GM23338 (cell line): Measurements from ENCODE around the gene RNF157. TPM values are rescaled to one million over a fixed set of nuclear protein-coding genes. Genes with fewer than 3 reads are reported as not detected.

Source experiments
- ATAC-seq: fragments of 200-7000 bp; cut with Tn5 transposase; 3 replicates; pipeline ENCODE4 v1.9.1; 2020
- DNase-seq: peaks from one replicate; pipeline ENCODE4 v3.0.0-alpha.2; 2015; ENCODE audit warnings: low spot score
- H2AFZ ChIP-seq: fragments of 200-600 bp; sonication (generic); 2 replicates; pipeline ENCODE4 v1.8.0; 2016; ENCODE audit warnings: antibody characterized with exemption, mild to moderate bottlenecking, moderate library complexity
- H3F3A ChIP-seq: fragments of 200-600 bp; sonication (generic); replicated peaks from 2 replicates; pipeline ENCODE4 v1.8.0; 2017; ENCODE audit warnings: antibody characterized with exemption, mixed run types, low read depth
- H3K27ac ChIP-seq: fragments of 200-600 bp; sonication (generic); 2 replicates; pipeline ENCODE4 v1.6.1; 2016; ENCODE audit warnings: low read depth
- H3K27me3 ChIP-seq: fragments of 200-600 bp; sonication (generic); 2 replicates; pipeline ENCODE4 v1.8.0; 2016; ENCODE audit warnings: mild to moderate bottlenecking, mixed run types, moderate library complexity; ENCODE audit not compliant: insufficient read depth
- H3K36me3 ChIP-seq: fragments of 200-600 bp; sonication (generic); 2 replicates; pipeline ENCODE4 v1.8.0; 2016; ENCODE audit warnings: mild to moderate bottlenecking; ENCODE audit not compliant: insufficient read depth
- H3K4me1 ChIP-seq: fragments of 200-600 bp; sonication (generic); 2 replicates; pipeline ENCODE4 v1.8.0; 2016; ENCODE audit warnings: mild to moderate bottlenecking, moderate library complexity; ENCODE audit not compliant: insufficient read depth
- H3K4me2 ChIP-seq: fragments of 200-600 bp; sonication (generic); 2 replicates; pipeline ENCODE4 v1.7.1; 2017; ENCODE audit warnings: mixed run types
- H3K4me3 ChIP-seq: fragments of 200-600 bp; sonication (generic); 2 replicates; pipeline ENCODE4 v1.6.1; 2016; ENCODE audit warnings: mixed run types
- H3K79me2 ChIP-seq: fragments of 200-600 bp; sonication (generic); replicated peaks from 2 replicates; pipeline ENCODE4 v1.8.0; 2017; ENCODE audit warnings: mild to moderate bottlenecking; ENCODE audit not compliant: insufficient read depth
- H3K9me2 ChIP-seq: fragments of 200-600 bp; sonication (generic); 2 replicates; pipeline ENCODE4 v1.8.0; 2017; ENCODE audit not compliant: insufficient read depth
- H4K20me1 ChIP-seq: fragments of 200-600 bp; sonication (generic); replicated peaks from 2 replicates; pipeline ENCODE4 v1.8.0; 2017; ENCODE audit warnings: mild to moderate bottlenecking; ENCODE audit not compliant: insufficient read depth
- H3K27ac Mint-ChIP-seq: 2 replicates; pipeline ENCODE4 v1.8.0; 2020; ENCODE audit warnings: inconsistent platforms, mild to moderate bottlenecking, moderate library complexity, mixed read lengths
- H3K27me3 Mint-ChIP-seq: 3 replicates; pipeline ENCODE4 v1.8.0; 2022; ENCODE audit warnings: low read depth, mild to moderate bottlenecking, moderate library complexity, mixed read lengths, inconsistent platforms; ENCODE audit not compliant: insufficient read depth, poor library complexity
- H3K36me3 Mint-ChIP-seq: 3 replicates; pipeline ENCODE4 v1.8.0; 2021; ENCODE audit warnings: low read depth, mild to moderate bottlenecking, inconsistent platforms, moderate library complexity, mixed read lengths
- H3K4me1 Mint-ChIP-seq: 3 replicates; pipeline ENCODE4 v1.8.0; 2020; ENCODE audit warnings: mild to moderate bottlenecking, inconsistent platforms, mixed read lengths
- H3K4me3 Mint-ChIP-seq: 3 replicates; pipeline ENCODE4 v1.8.0; 2021; ENCODE audit warnings: moderate library complexity, mild to moderate bottlenecking, inconsistent platforms, mixed read lengths
- H3K9me3 Mint-ChIP-seq: 3 replicates; pipeline ENCODE4 v1.8.0; 2020; ENCODE audit warnings: moderate library complexity, mild to moderate bottlenecking, inconsistent platforms, mixed read lengths
- CREB1 ChIP-seq: fragments of 250-450 bp; sonication (Bioruptor Pico); IDR thresholded peaks from 2 replicates; pipeline ENCODE4 v1.5.0; 2020; ENCODE audit warnings: low read depth, mild to moderate bottlenecking, moderate library complexity
- EZH2 ChIP-seq: fragments of 200-600 bp; sonication (generic); IDR thresholded peaks from one replicate; pipeline ENCODE4 v1.8.0; 2017; ENCODE audit warnings: antibody characterized with exemption, mild to moderate bottlenecking, low read depth; ENCODE audit not compliant: unreplicated experiment
- EZH2phosphoT487 ChIP-seq: fragments of 200-600 bp; sonication (generic); IDR thresholded peaks from one replicate; pipeline ENCODE4 v1.8.1; 2018; ENCODE audit warnings: antibody characterized with exemption; ENCODE audit not compliant: unreplicated experiment
- NANOG ChIP-seq: IDR thresholded peaks from 2 replicates; pipeline ENCODE4 v1.6.1; 2016; ENCODE audit warnings: antibody characterized with exemption, borderline replicate concordance
- POLR2AphosphoS5 ChIP-seq: IDR thresholded peaks from 2 replicates; pipeline ENCODE4 v1.6.1; 2016; ENCODE audit warnings: antibody characterized with exemption, low read depth
- STAT1 ChIP-seq: IDR thresholded peaks from one replicate; pipeline ENCODE4 v1.6.1; 2016; ENCODE audit warnings: antibody characterized with exemption; ENCODE audit not compliant: unreplicated experiment
- ZNF331 ChIP-seq: fragments of 250-450 bp; sonication (Bioruptor Pico); IDR thresholded peaks from 2 replicates; pipeline ENCODE4 v1.5.0; 2020; ENCODE audit warnings: low read depth, mild to moderate bottlenecking, moderate library complexity
- polyA plus RNA-seq: library from polyadenylated mRNA; unstranded; fragments of >200 nt; fragmentation: Nextera tagmentation; extraction: Ambion mirVana; gene quantifications from 2 replicates; pipeline ENCODE4 v1.2.1, GENCODE V29; 2016
- total RNA-seq: library from RNA; depleted of rRNA; stranded (reverse); fragments of >200 nt; shearing (Covaris generic); gene quantifications from 2 replicates; pipeline ENCODE4 v1.2.3, GENCODE V29; 2014
- TF ChIP-seq, protein P1 (sequence below): fragments of 250-450 bp; sonication (Bioruptor Pico); IDR thresholded peaks from 2 replicates; pipeline ENCODE4 v1.5.0; 2020; ENCODE audit warnings: mild to moderate bottlenecking, moderate library complexity
- TF ChIP-seq, protein P2 (sequence below): IDR thresholded peaks from 2 replicates; pipeline ENCODE4 v1.6.1; 2016; ENCODE audit warnings: antibody characterized with exemption
- TF ChIP-seq, protein P3 (sequence below): IDR thresholded peaks from one replicate; pipeline ENCODE4 v1.6.1; 2018; ENCODE audit warnings: antibody characterized with exemption; ENCODE audit not compliant: unreplicated experiment
- TF ChIP-seq, protein P4 (sequence below), 2 experiments: fragments of 200-600 bp in 1 of 2; sonication (generic) in 1 of 2; conservative IDR thresholded peaks; 2 replicates each; pipeline versions ENCODE4 v1.5.1 to v1.6.1; 2016 to 2017; ENCODE audit warnings: antibody characterized with exemption in 2 of 2, low read depth in 2 of 2, mild to moderate bottlenecking in 2 of 2, moderate library complexity in 1 of 2

The RNF157 gene
- total and polyA plus RNA-seq, 2 experiments from 2014 or later, result 7.8 to 11.7 TPM

DNA sequence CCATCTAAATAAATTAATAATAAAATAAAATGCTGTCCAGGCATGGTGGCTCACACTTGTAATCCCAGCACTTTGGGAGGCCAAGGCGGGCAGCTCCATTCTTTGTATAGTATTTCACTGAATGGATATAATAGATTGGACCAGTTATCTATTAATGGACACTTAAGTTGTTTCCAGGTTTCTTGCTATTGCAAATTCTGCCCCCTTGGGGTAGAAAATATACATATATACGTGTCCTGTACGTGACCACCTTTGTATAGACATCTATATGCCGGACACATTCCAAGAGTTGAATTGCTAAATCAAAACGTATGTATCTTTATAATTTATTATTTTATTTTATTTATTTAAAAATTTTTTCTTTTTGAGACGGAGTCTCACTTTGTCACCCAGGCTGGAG, 132.8 kb downstream of the RNF157 start (continued):
- TF ChIP-seq, protein P1, sequence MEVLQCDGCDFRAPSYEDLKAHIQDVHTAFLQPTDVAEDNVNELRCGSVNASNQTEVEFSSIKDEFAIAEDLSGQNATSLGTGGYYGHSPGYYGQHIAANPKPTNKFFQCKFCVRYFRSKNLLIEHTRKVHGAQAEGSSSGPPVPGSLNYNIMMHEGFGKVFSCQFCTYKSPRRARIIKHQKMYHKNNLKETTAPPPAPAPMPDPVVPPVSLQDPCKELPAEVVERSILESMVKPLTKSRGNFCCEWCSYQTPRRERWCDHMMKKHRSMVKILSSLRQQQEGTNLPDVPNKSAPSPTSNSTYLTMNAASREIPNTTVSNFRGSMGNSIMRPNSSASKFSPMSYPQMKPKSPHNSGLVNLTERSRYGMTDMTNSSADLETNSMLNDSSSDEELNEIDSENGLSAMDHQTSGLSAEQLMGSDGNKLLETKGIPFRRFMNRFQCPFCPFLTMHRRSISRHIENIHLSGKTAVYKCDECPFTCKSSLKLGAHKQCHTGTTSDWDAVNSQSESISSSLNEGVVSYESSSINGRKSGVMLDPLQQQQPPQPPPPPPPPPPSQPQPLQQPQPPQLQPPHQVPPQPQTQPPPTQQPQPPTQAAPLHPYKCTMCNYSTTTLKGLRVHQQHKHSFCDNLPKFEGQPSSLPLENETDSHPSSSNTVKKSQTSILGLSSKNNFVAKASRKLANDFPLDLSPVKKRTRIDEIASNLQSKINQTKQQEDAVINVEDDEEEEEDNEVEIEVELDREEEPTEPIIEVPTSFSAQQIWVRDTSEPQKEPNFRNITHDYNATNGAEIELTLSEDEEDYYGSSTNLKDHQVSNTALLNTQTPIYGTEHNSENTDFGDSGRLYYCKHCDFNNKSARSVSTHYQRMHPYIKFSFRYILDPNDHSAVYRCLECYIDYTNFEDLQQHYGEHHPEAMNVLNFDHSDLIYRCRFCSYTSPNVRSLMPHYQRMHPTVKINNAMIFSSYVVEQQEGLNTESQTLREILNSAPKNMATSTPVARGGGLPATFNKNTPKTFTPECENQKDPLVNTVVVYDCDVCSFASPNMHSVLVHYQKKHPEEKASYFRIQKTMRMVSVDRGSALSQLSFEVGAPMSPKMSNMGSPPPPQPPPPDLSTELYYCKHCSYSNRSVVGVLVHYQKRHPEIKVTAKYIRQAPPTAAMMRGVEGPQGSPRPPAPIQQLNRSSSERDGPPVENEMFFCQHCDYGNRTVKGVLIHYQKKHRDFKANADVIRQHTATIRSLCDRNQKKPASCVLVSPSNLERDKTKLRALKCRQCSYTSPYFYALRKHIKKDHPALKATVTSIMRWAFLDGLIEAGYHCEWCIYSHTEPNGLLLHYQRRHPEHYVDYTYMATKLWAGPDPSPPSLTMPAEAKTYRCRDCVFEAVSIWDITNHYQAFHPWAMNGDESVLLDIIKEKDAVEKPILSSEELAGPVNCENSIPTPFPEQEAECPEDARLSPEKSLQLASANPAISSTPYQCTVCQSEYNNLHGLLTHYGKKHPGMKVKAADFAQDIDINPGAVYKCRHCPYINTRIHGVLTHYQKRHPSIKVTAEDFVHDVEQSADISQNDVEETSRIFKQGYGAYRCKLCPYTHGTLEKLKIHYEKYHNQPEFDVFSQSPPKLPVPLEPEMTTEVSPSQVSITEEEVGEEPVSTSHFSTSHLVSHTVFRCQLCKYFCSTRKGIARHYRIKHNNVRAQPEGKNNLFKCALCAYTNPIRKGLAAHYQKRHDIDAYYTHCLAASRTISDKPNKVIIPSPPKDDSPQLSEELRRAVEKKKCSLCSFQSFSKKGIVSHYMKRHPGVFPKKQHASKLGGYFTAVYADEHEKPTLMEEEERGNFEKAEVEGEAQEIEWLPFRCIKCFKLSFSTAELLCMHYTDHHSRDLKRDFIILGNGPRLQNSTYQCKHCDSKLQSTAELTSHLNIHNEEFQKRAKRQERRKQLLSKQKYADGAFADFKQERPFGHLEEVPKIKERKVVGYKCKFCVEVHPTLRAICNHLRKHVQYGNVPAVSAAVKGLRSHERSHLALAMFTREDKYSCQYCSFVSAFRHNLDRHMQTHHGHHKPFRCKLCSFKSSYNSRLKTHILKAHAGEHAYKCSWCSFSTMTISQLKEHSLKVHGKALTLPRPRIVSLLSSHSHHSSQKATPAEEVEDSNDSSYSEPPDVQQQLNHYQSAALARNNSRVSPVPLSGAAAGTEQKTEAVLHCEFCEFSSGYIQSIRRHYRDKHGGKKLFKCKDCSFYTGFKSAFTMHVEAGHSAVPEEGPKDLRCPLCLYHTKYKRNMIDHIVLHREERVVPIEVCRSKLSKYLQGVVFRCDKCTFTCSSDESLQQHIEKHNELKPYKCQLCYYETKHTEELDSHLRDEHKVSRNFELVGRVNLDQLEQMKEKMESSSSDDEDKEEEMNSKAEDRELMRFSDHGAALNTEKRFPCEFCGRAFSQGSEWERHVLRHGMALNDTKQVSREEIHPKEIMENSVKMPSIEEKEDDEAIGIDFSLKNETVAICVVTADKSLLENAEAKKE (CRISPR knock-in tag), result no peak
- no peak for TF ChIP-seq NANOG
- TF ChIP-seq EZH2, result no peak
- TF ChIP-seq EZH2phosphoT487, result no peak

DNA sequence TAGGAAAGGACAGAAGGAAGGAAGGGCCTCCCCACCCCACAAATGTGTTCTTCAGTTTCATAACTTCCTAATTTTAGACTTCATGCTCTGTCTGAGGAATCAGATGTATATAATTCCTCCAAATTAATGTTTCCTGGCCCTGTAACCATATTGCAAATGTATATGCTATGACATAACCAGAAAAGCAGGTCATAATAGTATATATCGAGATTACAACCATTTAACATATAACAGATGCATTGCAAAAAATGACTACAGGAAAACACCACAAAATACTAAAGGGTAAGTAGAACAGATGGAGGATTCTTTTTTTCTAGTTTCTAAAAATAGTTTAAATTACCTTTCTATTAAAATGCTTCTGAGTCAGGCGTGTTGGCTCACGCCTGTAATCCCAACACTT, 133.6 kb downstream of the RNF157 start:
- Mint-ChIP-seq H3K27me3 (peaks cover 10% of the 10 kb centered on the region), H3K4me1 (peaks cover 27% of the 10 kb centered on the region), H3K27ac (no peak overlapping the region), H3K4me3 (0 out of 3 replicates have a peak overlapping the region, but pooled peaks have one; percentile 36), H3K36me3 (peaks cover 9% of the 10 kb centered on the region), H3K9me3 (peaks cover 3% of the 10 kb centered on the region; the same call in 2 of the 3 replicates)
- Histone ChIP-seq H3K36me3 (no peaks in the 10 kb centered on the region; the same call in 1 of the 2 replicates), H4K20me1 (no peaks in the 10 kb centered on the region; the same call in 1 of the 2 replicates), H3K27ac (0 out of 2 replicates have a peak overlapping the region, but pooled peaks have one; percentile 27), H3K4me2 (peak overlapping the region; percentile 6), H2AFZ (no peak overlapping the region), H3K4me3 (no peak overlapping the region), H3K79me2 (peaks cover 16% of the 10 kb centered on the region), H3K27me3 (no peaks in the 10 kb centered on the region), H3K4me1 (peaks cover 26% of the 10 kb centered on the region; the same call in 1 of the 2 replicates), H3F3A (peaks cover 13% of the 10 kb centered on the region; the same call in 1 of the 2 replicates), H3K9me2 (no peaks in the 10 kb centered on the region)
- TF ChIP-seq, protein P2, sequence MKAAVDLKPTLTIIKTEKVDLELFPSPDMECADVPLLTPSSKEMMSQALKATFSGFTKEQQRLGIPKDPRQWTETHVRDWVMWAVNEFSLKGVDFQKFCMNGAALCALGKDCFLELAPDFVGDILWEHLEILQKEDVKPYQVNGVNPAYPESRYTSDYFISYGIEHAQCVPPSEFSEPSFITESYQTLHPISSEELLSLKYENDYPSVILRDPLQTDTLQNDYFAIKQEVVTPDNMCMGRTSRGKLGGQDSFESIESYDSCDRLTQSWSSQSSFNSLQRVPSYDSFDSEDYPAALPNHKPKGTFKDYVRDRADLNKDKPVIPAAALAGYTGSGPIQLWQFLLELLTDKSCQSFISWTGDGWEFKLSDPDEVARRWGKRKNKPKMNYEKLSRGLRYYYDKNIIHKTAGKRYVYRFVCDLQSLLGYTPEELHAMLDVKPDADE, result no peak
- no peak for TF ChIP-seq STAT1
- TF ChIP-seq ZNF331 (CRISPR knock-in tag), result no peak
- TF ChIP-seq, protein P3, sequence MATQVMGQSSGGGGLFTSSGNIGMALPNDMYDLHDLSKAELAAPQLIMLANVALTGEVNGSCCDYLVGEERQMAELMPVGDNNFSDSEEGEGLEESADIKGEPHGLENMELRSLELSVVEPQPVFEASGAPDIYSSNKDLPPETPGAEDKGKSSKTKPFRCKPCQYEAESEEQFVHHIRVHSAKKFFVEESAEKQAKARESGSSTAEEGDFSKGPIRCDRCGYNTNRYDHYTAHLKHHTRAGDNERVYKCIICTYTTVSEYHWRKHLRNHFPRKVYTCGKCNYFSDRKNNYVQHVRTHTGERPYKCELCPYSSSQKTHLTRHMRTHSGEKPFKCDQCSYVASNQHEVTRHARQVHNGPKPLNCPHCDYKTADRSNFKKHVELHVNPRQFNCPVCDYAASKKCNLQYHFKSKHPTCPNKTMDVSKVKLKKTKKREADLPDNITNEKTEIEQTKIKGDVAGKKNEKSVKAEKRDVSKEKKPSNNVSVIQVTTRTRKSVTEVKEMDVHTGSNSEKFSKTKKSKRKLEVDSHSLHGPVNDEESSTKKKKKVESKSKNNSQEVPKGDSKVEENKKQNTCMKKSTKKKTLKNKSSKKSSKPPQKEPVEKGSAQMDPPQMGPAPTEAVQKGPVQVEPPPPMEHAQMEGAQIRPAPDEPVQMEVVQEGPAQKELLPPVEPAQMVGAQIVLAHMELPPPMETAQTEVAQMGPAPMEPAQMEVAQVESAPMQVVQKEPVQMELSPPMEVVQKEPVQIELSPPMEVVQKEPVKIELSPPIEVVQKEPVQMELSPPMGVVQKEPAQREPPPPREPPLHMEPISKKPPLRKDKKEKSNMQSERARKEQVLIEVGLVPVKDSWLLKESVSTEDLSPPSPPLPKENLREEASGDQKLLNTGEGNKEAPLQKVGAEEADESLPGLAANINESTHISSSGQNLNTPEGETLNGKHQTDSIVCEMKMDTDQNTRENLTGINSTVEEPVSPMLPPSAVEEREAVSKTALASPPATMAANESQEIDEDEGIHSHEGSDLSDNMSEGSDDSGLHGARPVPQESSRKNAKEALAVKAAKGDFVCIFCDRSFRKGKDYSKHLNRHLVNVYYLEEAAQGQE, result no peak
- TF ChIP-seq CREB1 (CRISPR knock-in tag), result no peak
- no peak for TF ChIP-seq NANOG
- no peak for TF ChIP-seq EZH2phosphoT487
- TF ChIP-seq POLR2AphosphoS5, result no peak
- TF ChIP-seq, protein P4, sequence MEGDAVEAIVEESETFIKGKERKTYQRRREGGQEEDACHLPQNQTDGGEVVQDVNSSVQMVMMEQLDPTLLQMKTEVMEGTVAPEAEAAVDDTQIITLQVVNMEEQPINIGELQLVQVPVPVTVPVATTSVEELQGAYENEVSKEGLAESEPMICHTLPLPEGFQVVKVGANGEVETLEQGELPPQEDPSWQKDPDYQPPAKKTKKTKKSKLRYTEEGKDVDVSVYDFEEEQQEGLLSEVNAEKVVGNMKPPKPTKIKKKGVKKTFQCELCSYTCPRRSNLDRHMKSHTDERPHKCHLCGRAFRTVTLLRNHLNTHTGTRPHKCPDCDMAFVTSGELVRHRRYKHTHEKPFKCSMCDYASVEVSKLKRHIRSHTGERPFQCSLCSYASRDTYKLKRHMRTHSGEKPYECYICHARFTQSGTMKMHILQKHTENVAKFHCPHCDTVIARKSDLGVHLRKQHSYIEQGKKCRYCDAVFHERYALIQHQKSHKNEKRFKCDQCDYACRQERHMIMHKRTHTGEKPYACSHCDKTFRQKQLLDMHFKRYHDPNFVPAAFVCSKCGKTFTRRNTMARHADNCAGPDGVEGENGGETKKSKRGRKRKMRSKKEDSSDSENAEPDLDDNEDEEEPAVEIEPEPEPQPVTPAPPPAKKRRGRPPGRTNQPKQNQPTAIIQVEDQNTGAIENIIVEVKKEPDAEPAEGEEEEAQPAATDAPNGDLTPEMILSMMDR (conservative IDR thresholded peaks at IDR 0.05; ENCODE audit: low read depth in 2 of 2), result no peak
- DNase-seq, result no peak
- ATAC-seq, result no peak
